Karpas-422 (cell line): ENCODE results near the gene FABP6. TPM values are rescaled to one million over a fixed set of nuclear protein-coding genes. Genes with fewer than 3 reads are reported as not detected.

Experiments used
- DNase-seq: peaks from one replicate; pipeline ENCODE4 v3.0.0-alpha.2; 2015
- H2AFZ ChIP-seq: fragments of 200-600 bp; sonication (generic); 2 replicates; pipeline ENCODE4 v1.6.1; 2014; ENCODE audit warnings: antibody characterized with exemption, low read length, mixed read lengths
- H3K27ac ChIP-seq: fragments of 200-600 bp; sonication (generic); 2 replicates; pipeline ENCODE4 v1.5.1; 2014; ENCODE audit warnings: mild to moderate bottlenecking, low read length, moderate library complexity
- H3K27me3 ChIP-seq: fragments of 200-600 bp; sonication (generic); 2 replicates; pipeline ENCODE4 v1.6.1; 2014; ENCODE audit warnings: low read length, mixed read lengths
- H3K36me3 ChIP-seq: fragments of 200-600 bp; sonication (generic); 2 replicates; pipeline ENCODE4 v1.6.1; 2014; ENCODE audit warnings: low read length, mixed read lengths; ENCODE audit not compliant: insufficient read depth
- H3K4me1 ChIP-seq: fragments of 200-600 bp; sonication (generic); 2 replicates; pipeline ENCODE4 v1.6.1; 2014; ENCODE audit warnings: mild to moderate bottlenecking, low read length, mixed read lengths
- H3K4me2 ChIP-seq: fragments of 200-600 bp; sonication (generic); 2 replicates; pipeline ENCODE4 v1.6.1; 2014; ENCODE audit warnings: low read length, low read depth, mild to moderate bottlenecking; ENCODE audit not compliant: poor library complexity, severe bottlenecking
- H3K4me3 ChIP-seq: fragments of 200-600 bp; sonication (generic); 2 replicates; pipeline ENCODE4 v1.5.1; 2014; ENCODE audit warnings: mild to moderate bottlenecking, antibody characterized with exemption, low read length, mixed read lengths
- H3K79me2 ChIP-seq: fragments of 200-600 bp; sonication (generic); 2 replicates; pipeline ENCODE4 v1.6.1; 2014; ENCODE audit warnings: mild to moderate bottlenecking, low read length, mixed read lengths
- H3K9ac ChIP-seq: fragments of 200-600 bp; sonication (generic); 2 replicates; pipeline ENCODE4 v1.6.0; 2014; ENCODE audit warnings: low read length
- H3K9me2 ChIP-seq: fragments of 200-600 bp; sonication (generic), shearing (Covaris generic); replicated peaks from 2 replicates; pipeline ENCODE4 v1.6.0; 2014; ENCODE audit warnings: mild to moderate bottlenecking, low read length, moderate library complexity; ENCODE audit not compliant: insufficient read depth
- H3K9me3 ChIP-seq: fragments of 300-700, 200-600 bp; sonication (generic); 2 replicates; pipeline ENCODE4 v1.6.1; 2014; ENCODE audit warnings: low read length, mixed read lengths
- H4K20me1 ChIP-seq: fragments of 200-600 bp; sonication (generic); 2 replicates; pipeline ENCODE4 v1.6.1; 2014; ENCODE audit warnings: mild to moderate bottlenecking, antibody characterized with exemption, low read length, low read depth; ENCODE audit not compliant: insufficient read depth
- total RNA-seq: library from RNA; depleted of rRNA; stranded (reverse); fragments of >200 nt; shearing (Covaris generic); gene quantifications from 2 replicates; pipeline ENCODE4 v1.2.3, GENCODE V29; 2014; ENCODE audit warnings: low replicate concordance

Gene FABP6
- total RNA-seq, 1 experiment from 2014 or later: 0.97 TPM

GRCh38 chr5:160260881-160261815, 31.8 kb downstream of the FABP6 start:
- no peaks in the 10 kb centered on the region for H3K36me3 ChIP-seq
- H3K4me1 ChIP-seq: no peaks in the 10 kb centered on the region
- no peaks in the 10 kb centered on the region for H3K79me2 ChIP-seq
- no peaks in the 10 kb centered on the region for H3K9me2 ChIP-seq
- no peak overlapping the region for H3K4me3 ChIP-seq
- no peaks in the 10 kb centered on the region for H3K27me3 ChIP-seq
- no peak overlapping the region for H3K27ac ChIP-seq
- H3K4me2 ChIP-seq: no peak overlapping the region
- no peak overlapping the region for H2AFZ ChIP-seq
- H3K9me3 ChIP-seq: no peaks in the 10 kb centered on the region
- H4K20me1 ChIP-seq: no peaks in the 10 kb centered on the region
- H3K9ac ChIP-seq: no peak overlapping the region
- no peak for DNase-seq

GRCh38 chr5:160262151-160263074, 33.1 kb downstream of the FABP6 start:
- DNase-seq: no peak
- H3K36me3 ChIP-seq: no peaks in the 10 kb centered on the region
- no peaks in the 10 kb centered on the region for H3K79me2 ChIP-seq
- H3K9me3 ChIP-seq: no peaks in the 10 kb centered on the region
- no peaks in the 10 kb centered on the region for H3K4me1 ChIP-seq
- no peaks in the 10 kb centered on the region for H3K27me3 ChIP-seq
- no peak overlapping the region for H3K9ac ChIP-seq
- H3K27ac ChIP-seq: no peak overlapping the region
- no peaks in the 10 kb centered on the region for H4K20me1 ChIP-seq
- H3K4me3 ChIP-seq: no peak overlapping the region
- no peak overlapping the region for H3K4me2 ChIP-seq
- H3K9me2 ChIP-seq: no peaks in the 10 kb centered on the region
- H2AFZ ChIP-seq: no peak overlapping the region

- H3K79me2 ChIP-seq: no peaks in the 10 kb centered on the region
- no peaks in the 10 kb centered on the region for H3K4me1 ChIP-seq
- H3K4me3 ChIP-seq: no peak overlapping the region
- no peak for DNase-seq
- H3K27me3 ChIP-seq: no peaks in the 10 kb centered on the region
- no peaks in the 10 kb centered on the region for H3K9me3 ChIP-seq
- H3K4me2 ChIP-seq: no peak overlapping the region
- no peaks in the 10 kb centered on the region for H3K36me3 ChIP-seq
- no peaks in the 10 kb centered on the region for H4K20me1 ChIP-seq
- no peak overlapping the region for H3K9ac ChIP-seq
- H2AFZ ChIP-seq: no peak overlapping the region
- H3K9me2 ChIP-seq: no peaks in the 10 kb centered on the region
- no peak overlapping the region for H3K27ac ChIP-seq
Measured at GRCh38 chr5:160263326-160263855, 34.1 kb downstream of the FABP6 start.

- no peaks in the 10 kb centered on the region for H3K79me2 ChIP-seq
- no peaks in the 10 kb centered on the region for H3K36me3 ChIP-seq
- no peak overlapping the region for H2AFZ ChIP-seq
- H3K4me2 ChIP-seq: no peak overlapping the region
- no peak overlapping the region for H3K4me3 ChIP-seq
- no peaks in the 10 kb centered on the region for H3K9me2 ChIP-seq
- H3K27ac ChIP-seq: no peak overlapping the region
- H4K20me1 ChIP-seq: no peaks in the 10 kb centered on the region
- no peaks in the 10 kb centered on the region for H3K4me1 ChIP-seq
- no peaks in the 10 kb centered on the region for H3K9me3 ChIP-seq
- H3K9ac ChIP-seq: no peak overlapping the region
- no peak for DNase-seq
- H3K27me3 ChIP-seq: no peaks in the 10 kb centered on the region
Measured at GRCh38 chr5:160266044-160266443, 36.7 kb downstream of the FABP6 start.

GRCh38 chr5:160266752-160267345, 37.5 kb downstream of the FABP6 start:
- no peaks in the 10 kb centered on the region for H3K36me3 ChIP-seq
- no peaks in the 10 kb centered on the region for H3K9me2 ChIP-seq
- H3K27ac ChIP-seq: no peak overlapping the region
- no peaks in the 10 kb centered on the region for H3K4me1 ChIP-seq
- H3K79me2 ChIP-seq: no peaks in the 10 kb centered on the region
- H3K27me3 ChIP-seq: no peaks in the 10 kb centered on the region
- no peak for DNase-seq
- H3K9ac ChIP-seq: no peak overlapping the region
- H4K20me1 ChIP-seq: no peaks in the 10 kb centered on the region
- no peaks in the 10 kb centered on the region for H3K9me3 ChIP-seq
- H3K4me2 ChIP-seq: no peak overlapping the region
- no peak overlapping the region for H3K4me3 ChIP-seq
- H2AFZ ChIP-seq: no peak overlapping the region

- Histone ChIP-seq H2AFZ (no peak overlapping the region), H4K20me1 (no peaks in the 10 kb centered on the region), H3K9me3 (no peaks in the 10 kb centered on the region), H3K27ac (no peak overlapping the region), H3K36me3 (no peaks in the 10 kb centered on the region), H3K27me3 (no peaks in the 10 kb centered on the region), H3K4me1 (no peaks in the 10 kb centered on the region), H3K9me2 (no peaks in the 10 kb centered on the region), H3K9ac (no peak overlapping the region), H3K79me2 (no peaks in the 10 kb centered on the region), H3K4me2 (no peak overlapping the region), H3K4me3 (no peak overlapping the region)
- DNase-seq: no peak
Measured at GRCh38 chr5:160268121-160268520, 38.8 kb downstream of the FABP6 start.

GRCh38 chr5:160269017-160269416, 39.7 kb downstream of the FABP6 start:
- Histone ChIP-seq H3K27ac (no peak overlapping the region), H2AFZ (no peak overlapping the region), H3K36me3 (no peaks in the 10 kb centered on the region), H3K79me2 (no peaks in the 10 kb centered on the region), H3K4me3 (no peak overlapping the region), H3K4me1 (no peaks in the 10 kb centered on the region), H4K20me1 (no peaks in the 10 kb centered on the region), H3K9ac (no peak overlapping the region), H3K27me3 (no peaks in the 10 kb centered on the region), H3K4me2 (no peak overlapping the region), H3K9me2 (no peaks in the 10 kb centered on the region), H3K9me3 (no peaks in the 10 kb centered on the region)
- DNase-seq: no peak
